Measurements from ENCODE around the gene TBX3.

DNA sequence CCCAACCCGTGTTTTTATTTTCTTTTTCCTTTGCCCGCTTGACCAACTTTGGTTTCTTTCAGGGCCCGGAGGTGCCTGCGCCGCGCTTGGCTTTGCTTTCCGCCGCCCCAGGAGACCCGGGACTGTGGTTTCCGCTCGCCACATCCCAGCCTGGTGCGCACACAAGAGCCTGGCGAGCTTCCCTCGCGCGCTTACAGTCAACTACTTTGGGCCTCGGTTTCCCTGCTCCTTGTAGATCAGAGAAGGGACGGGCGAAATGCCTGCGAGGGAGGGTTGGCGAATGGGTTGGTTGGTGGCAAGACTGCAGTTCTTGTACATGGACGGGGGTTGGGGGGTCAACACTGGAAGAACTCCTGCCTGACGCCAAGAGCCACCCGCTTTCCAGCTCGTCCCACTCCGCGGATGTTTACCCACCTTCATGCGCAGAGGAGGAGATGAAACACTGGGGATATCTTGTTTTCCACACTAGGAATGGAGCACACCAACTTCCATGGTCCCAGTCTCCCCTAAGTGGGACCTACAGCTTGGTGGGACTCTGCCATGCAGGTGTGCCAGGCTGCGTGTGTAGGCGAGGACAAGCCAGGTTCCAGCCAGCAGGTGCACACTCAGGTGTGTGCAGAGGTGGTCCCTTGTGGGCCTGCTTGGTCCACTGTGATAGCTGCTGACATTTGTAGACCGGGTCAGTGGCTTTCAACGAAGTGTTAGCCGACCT lies 16.6 kb upstream of the TBX3 start:
- TF ChIP-seq, protein P1, sequence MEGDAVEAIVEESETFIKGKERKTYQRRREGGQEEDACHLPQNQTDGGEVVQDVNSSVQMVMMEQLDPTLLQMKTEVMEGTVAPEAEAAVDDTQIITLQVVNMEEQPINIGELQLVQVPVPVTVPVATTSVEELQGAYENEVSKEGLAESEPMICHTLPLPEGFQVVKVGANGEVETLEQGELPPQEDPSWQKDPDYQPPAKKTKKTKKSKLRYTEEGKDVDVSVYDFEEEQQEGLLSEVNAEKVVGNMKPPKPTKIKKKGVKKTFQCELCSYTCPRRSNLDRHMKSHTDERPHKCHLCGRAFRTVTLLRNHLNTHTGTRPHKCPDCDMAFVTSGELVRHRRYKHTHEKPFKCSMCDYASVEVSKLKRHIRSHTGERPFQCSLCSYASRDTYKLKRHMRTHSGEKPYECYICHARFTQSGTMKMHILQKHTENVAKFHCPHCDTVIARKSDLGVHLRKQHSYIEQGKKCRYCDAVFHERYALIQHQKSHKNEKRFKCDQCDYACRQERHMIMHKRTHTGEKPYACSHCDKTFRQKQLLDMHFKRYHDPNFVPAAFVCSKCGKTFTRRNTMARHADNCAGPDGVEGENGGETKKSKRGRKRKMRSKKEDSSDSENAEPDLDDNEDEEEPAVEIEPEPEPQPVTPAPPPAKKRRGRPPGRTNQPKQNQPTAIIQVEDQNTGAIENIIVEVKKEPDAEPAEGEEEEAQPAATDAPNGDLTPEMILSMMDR (IDR thresholded peaks at IDR 0.05; ENCODE audit: low read length): no peak
- no peak for TF ChIP-seq EZH2 (optimal IDR thresholded peaks at IDR 0.05; ENCODE audit: low read depth, low read length)

Data from MM.1S (cell line).